DOHH2 (cell line): ENCODE results near the gene PCDH15.

ENCODE experiments used
- H3F3A ChIP-seq: fragments of 200-600 bp; sonication (generic), shearing (Covaris generic); 2 replicates; pipeline ENCODE4 v1.6.0; 2016; ENCODE audit warnings: antibody characterized with exemption, mild to moderate bottlenecking; ENCODE audit not compliant: control insufficient read depth, insufficient read depth
- H3K27ac ChIP-seq: fragments of 200-600 bp; sonication (generic); 2 replicates; pipeline ENCODE4 v1.5.1; 2014; ENCODE audit warnings: low read depth, mild to moderate bottlenecking, low read length, moderate library complexity
- H3K27me3 ChIP-seq: fragments of 200-600 bp; sonication (generic); 2 replicates; pipeline ENCODE4 v1.6.1; 2014; ENCODE audit warnings: mild to moderate bottlenecking, low read length, mixed read lengths; ENCODE audit not compliant: control insufficient read depth
- H3K36me3 ChIP-seq: fragments of 200-600 bp; sonication (generic); 2 replicates; pipeline ENCODE4 v1.6.1; 2014; ENCODE audit warnings: mild to moderate bottlenecking, low read length, moderate library complexity, mixed read lengths; ENCODE audit not compliant: control insufficient read depth
- H3K4me1 ChIP-seq: fragments of 200-600 bp; sonication (generic); 2 replicates; pipeline ENCODE4 v1.6.1; 2014; ENCODE audit warnings: mild to moderate bottlenecking, low read length, mixed read lengths; ENCODE audit not compliant: control insufficient read depth
- H3K4me2 ChIP-seq: fragments of 200-600 bp; sonication (generic); 2 replicates; pipeline ENCODE4 v1.6.0; 2014; ENCODE audit warnings: mild to moderate bottlenecking, low read length, moderate library complexity
- H3K4me3 ChIP-seq: fragments of 200-600 bp; sonication (generic); 2 replicates; pipeline ENCODE4 v1.5.1; 2014; ENCODE audit warnings: mild to moderate bottlenecking, low read length, mixed read lengths
- H3K79me2 ChIP-seq: fragments of 200-600 bp; sonication (generic); 2 replicates; pipeline ENCODE4 v1.6.1; 2014; ENCODE audit warnings: mild to moderate bottlenecking, low read length, mixed read lengths; ENCODE audit not compliant: control insufficient read depth
- H3K9me2 ChIP-seq: fragments of 200-600 bp; sonication (generic); replicated peaks from 2 replicates; pipeline ENCODE4 v1.6.1; 2014; ENCODE audit warnings: mild to moderate bottlenecking, low read length, mixed read lengths; ENCODE audit not compliant: control insufficient read depth
- H3K9me3 ChIP-seq: fragments of 200-600 bp; sonication (generic); 2 replicates; pipeline ENCODE4 v1.6.1; 2014; ENCODE audit warnings: antibody characterized with exemption, low read length, mixed read lengths; ENCODE audit not compliant: control insufficient read depth, insufficient read depth
- H4K20me1 ChIP-seq: fragments of 200-600 bp; sonication (generic); 2 replicates; pipeline ENCODE4 v1.6.0; 2014; ENCODE audit warnings: low read depth, mild to moderate bottlenecking, antibody characterized with exemption, low read length, moderate library complexity; ENCODE audit not compliant: control insufficient read depth, insufficient read depth
- CTCF ChIP-seq: fragments of 200-600 bp; sonication (generic); IDR thresholded peaks from one replicate; pipeline ENCODE4 v1.5.1; 2014; ENCODE audit warnings: antibody characterized with exemption, mild to moderate bottlenecking, low read depth, low read length; ENCODE audit not compliant: poor library complexity, severe bottlenecking
- EZH2phosphoT487 ChIP-seq: fragments of 200-600 bp; sonication (generic); IDR thresholded peaks from 2 replicates; pipeline ENCODE4 v1.6.1; 2017; ENCODE audit warnings: borderline replicate concordance, mild to moderate bottlenecking, antibody characterized with exemption, low read length, moderate library complexity, mixed read lengths

PCDH15 gene

GRCh38 chr10:54708591-54708990 is 92.4 kb downstream of the PCDH15 start:
- no peaks in the 10 kb centered on the region for H4K20me1 ChIP-seq
- no peak overlapping the region for H3K4me3 ChIP-seq
- H3K36me3 ChIP-seq: no peaks in the 10 kb centered on the region
- no peaks in the 10 kb centered on the region for H3K9me3 ChIP-seq
- no peak overlapping the region for H3K4me2 ChIP-seq
- H3K27me3 ChIP-seq: no peaks in the 10 kb centered on the region
- no peaks in the 10 kb centered on the region for H3K9me2 ChIP-seq
- H3K79me2 ChIP-seq: no peaks in the 10 kb centered on the region
- no peaks in the 10 kb centered on the region for H3F3A ChIP-seq
- H3K4me1 ChIP-seq: no peaks in the 10 kb centered on the region
- no peak overlapping the region for H3K27ac ChIP-seq
- TF ChIP-seq EZH2phosphoT487: no peak
- TF ChIP-seq CTCF: no peak

- no peak overlapping the region for H3K4me2 ChIP-seq
- H3K9me2 ChIP-seq: no peaks in the 10 kb centered on the region
- no peak overlapping the region for H3K4me3 ChIP-seq
- no peaks in the 10 kb centered on the region for H3K27me3 ChIP-seq
- TF ChIP-seq EZH2phosphoT487 (no peak), CTCF (no peak)
- no peaks in the 10 kb centered on the region for H3K4me1 ChIP-seq
- no peaks in the 10 kb centered on the region for H3F3A ChIP-seq
- H4K20me1 ChIP-seq: no peaks in the 10 kb centered on the region
- no peaks in the 10 kb centered on the region for H3K36me3 ChIP-seq
- no peaks in the 10 kb centered on the region for H3K9me3 ChIP-seq
- H3K79me2 ChIP-seq: no peaks in the 10 kb centered on the region
- H3K27ac ChIP-seq: no peak overlapping the region
Observed at GRCh38 chr10:54708021-54708420, 93.0 kb downstream of the PCDH15 start.

- H3K27me3 ChIP-seq: no peaks in the 10 kb centered on the region
- H3F3A ChIP-seq: no peaks in the 10 kb centered on the region
- no peak for TF ChIP-seq EZH2phosphoT487
- TF ChIP-seq CTCF: no peak
- H3K79me2 ChIP-seq: no peaks in the 10 kb centered on the region
- no peaks in the 10 kb centered on the region for H3K9me2 ChIP-seq
- no peaks in the 10 kb centered on the region for H3K9me3 ChIP-seq
- no peak overlapping the region for H3K4me3 ChIP-seq
- H3K27ac ChIP-seq: no peak overlapping the region
- H3K36me3 ChIP-seq: no peaks in the 10 kb centered on the region
- no peak overlapping the region for H3K4me2 ChIP-seq
- H3K4me1 ChIP-seq: no peaks in the 10 kb centered on the region
- no peaks in the 10 kb centered on the region for H4K20me1 ChIP-seq
Observed at GRCh38 chr10:54702583-54703485, 98.2 kb downstream of the PCDH15 start.
